K562 (cell line): ENCODE results near the gene INPP5D. TPM values are rescaled to one million over a fixed set of nuclear protein-coding genes. Genes with fewer than 3 reads are reported as not detected.

Experiments used
- ATAC-seq: fragments of 200-7000 bp; cut with Tn5 transposase; 3 replicates; pipeline ENCODE4 v1.9.1; 2020; ENCODE audit warnings: moderate library complexity
- BruUV-seq: library from RNA; stranded (reverse); fragments of 400-500 nt; replicated peaks from 2 replicates; lab custom pipeline; 2021; lab: Mats Ljungman, UMichigan
- CTCF ChIA-PET: fragments of 300-600 bp; formaldehyde crosslinking; extraction: SDS; loops from one replicate; lab custom pipeline; 2021; ENCODE audit warnings: low intra/inter-chr PET ratio; lab: Yijun Ruan, JAX
- POLR2A ChIA-PET: fragments of 300-600, 350-650 bp; sonication (Branson Sonifier 250); formaldehyde crosslinking; extraction: SDS; loops from one replicate; lab custom pipeline; 2021; ENCODE audit warnings: antibody characterized with exemption, inconsistent platforms; lab: Yijun Ruan, JAX
- DNase-seq, 4 experiments: peaks; one replicate each; pipeline versions ENCODE4 v3.0.0 to v3.0.0-alpha.2; 2011 to 2018; ENCODE audit warnings: low spot score in 3 of 4, mixed read lengths in 3 of 4; ENCODE audit errors: extremely low read depth in 1 of 4
- FAIRE-seq: peaks from 2 replicates; lab custom pipeline; 2011; peaks lifted over from hg19 to GRCh38; lab: Jason Lieb, UNC
- H2AFZ ChIP-seq: 2 replicates; pipeline ENCODE4 v1.6.0; 2011; ENCODE audit warnings: low read depth, low read length, control low read depth, inconsistent platforms
- H3K27ac ChIP-seq: fragments of 200-600 bp; 3 replicates; pipeline ENCODE4 v1.8.0; 2011; ENCODE audit warnings: low read depth, mild to moderate bottlenecking, control low read depth, inconsistent platforms, low read length, moderate library complexity, mixed read lengths; ENCODE audit errors: extremely low read depth
- H3K27me3 ChIP-seq, 2 experiments: fragments of 300-600 bp in 1 of 2; 2 replicates in 1 of 2; 3 replicates in 1 of 2; pipeline versions ENCODE4 v1.6.0 to v1.8.0; 2011; ENCODE audit warnings: inconsistent platforms in 2 of 2, low read length in 2 of 2, mild to moderate bottlenecking in 1 of 2, mixed read lengths in 1 of 2, moderate library complexity in 1 of 2; ENCODE audit not compliant: control insufficient read depth in 2 of 2, insufficient read depth in 2 of 2
- H3K36me3 ChIP-seq: fragments of 300-600 bp; 3 replicates; pipeline ENCODE4 v1.8.0; 2011; ENCODE audit warnings: mild to moderate bottlenecking, low read length, inconsistent platforms; ENCODE audit not compliant: control insufficient read depth, insufficient read depth
- H3K4me1 ChIP-seq, 2 experiments: fragments of 200-600 bp in 1 of 2; replicated peaks in 1 of 2; 2 replicates in 1 of 2; 3 replicates in 1 of 2; pipeline versions ENCODE4 v1.5.1 to v1.8.0; 2011; ENCODE audit warnings: inconsistent platforms in 2 of 2, low read length in 2 of 2, mild to moderate bottlenecking in 1 of 2, mixed read lengths in 1 of 2, moderate library complexity in 1 of 2; ENCODE audit not compliant: control insufficient read depth in 2 of 2, insufficient read depth in 2 of 2
- H3K4me2 ChIP-seq: 2 replicates; pipeline ENCODE4 v1.6.1; 2011; ENCODE audit warnings: low read length, control low read depth, inconsistent platforms, mixed read lengths; ENCODE audit not compliant: insufficient read depth
- H3K4me3 ChIP-seq: fragments of 200-600 bp; sonication (generic), shearing (Covaris generic); 2 replicates; pipeline ENCODE4 v1.5.1; 2016; ENCODE audit warnings: control low read depth, inconsistent platforms
- H3K79me2 ChIP-seq: fragments of 200-600 bp; 3 replicates; pipeline ENCODE4 v1.8.0; 2011; ENCODE audit warnings: low read length, inconsistent platforms; ENCODE audit not compliant: control insufficient read depth, insufficient read depth
- H3K9ac ChIP-seq, 2 experiments: 2 replicates each; pipeline versions ENCODE4 v1.6.0 to v1.6.1; 2011; ENCODE audit warnings: low read depth in 2 of 2, low read length in 2 of 2, control low read depth in 1 of 2, inconsistent platforms in 1 of 2, mild to moderate bottlenecking in 1 of 2, mixed read lengths in 1 of 2; ENCODE audit not compliant: insufficient read depth in 1 of 2
- H3K9me1 ChIP-seq: one replicate; pipeline ENCODE4 v1.6.0; 2011; ENCODE audit warnings: inconsistent platforms, mild to moderate bottlenecking, low read length, moderate library complexity; ENCODE audit not compliant: control insufficient read depth, insufficient read depth
- H3K9me3 ChIP-seq: replicated peaks from 2 replicates; pipeline ENCODE4 v1.5.1; 2011; ENCODE audit warnings: low read depth, low read length, inconsistent platforms; ENCODE audit not compliant: control insufficient read depth, insufficient read depth
- H4K20me1 ChIP-seq: replicated peaks from 2 replicates; pipeline ENCODE4 v1.6.1; 2011; ENCODE audit warnings: low read length, inconsistent platforms, mixed read lengths; ENCODE audit not compliant: control insufficient read depth, insufficient read depth
- ARID1B ChIP-seq: fragments of 450-650 bp; IDR thresholded peaks from 2 replicates; pipeline ENCODE4 v1.6.1; 2016; ENCODE audit warnings: antibody characterized with exemption, mild to moderate bottlenecking, inconsistent platforms
- CEBPG ChIP-seq, 3 experiments: fragments of 200-800 bp in 1 of 3; sonication (Bioruptor generic) in 1 of 3; sonication (generic) in 1 of 3; formaldehyde crosslinking in 1 of 3; IDR thresholded peaks in 2 of 3; conservative IDR thresholded peaks in 1 of 3; 2 replicates each; pipeline versions ENCODE4 v1.6.1 to v1.8.0; 2016 to 2022; ENCODE audit warnings: missing compliant biosample characterization in 2 of 3, missing genetic modification characterization in 2 of 3, mild to moderate bottlenecking in 1 of 3, missing genetic modification reagents in 1 of 3
- HDAC6 ChIP-seq: IDR thresholded peaks from 2 replicates; pipeline ENCODE4 v1.6.1; 2012; ENCODE audit warnings: low read depth, mild to moderate bottlenecking, control low read depth, inconsistent platforms, low read length, moderate library complexity
- ILK ChIP-seq: fragments of 450-650 bp; IDR thresholded peaks from 2 replicates; pipeline ENCODE4 v1.6.1; 2016; ENCODE audit warnings: missing genetic modification characterization, low read depth, mild to moderate bottlenecking, missing compliant biosample characterization, moderate library complexity, borderline replicate concordance
- MEF2D ChIP-seq: conservative IDR thresholded peaks from 2 replicates; pipeline ENCODE4 v1.6.1; 2016; ENCODE audit warnings: low read depth, missing genetic modification characterization, missing compliant biosample characterization
- MYNN ChIP-seq, 2 experiments: sonication (generic); formaldehyde crosslinking in 1 of 2; IDR thresholded peaks; 2 replicates each; pipeline versions ENCODE4 v1.5.0 to v1.6.1; 2016 to 2020; ENCODE audit warnings: antibody characterized with exemption in 1 of 2, missing genetic modification reagents in 1 of 2
- PRMT5 ChIP-seq: sonication (generic); formaldehyde crosslinking; IDR thresholded peaks from 2 replicates; pipeline ENCODE4 v1.5.0; 2020; ENCODE audit warnings: missing genetic modification reagents
- SIRT6 ChIP-seq: IDR thresholded peaks from one replicate; pipeline ENCODE4 v1.6.1; 2012; ENCODE audit warnings: low read depth, mild to moderate bottlenecking, control low read depth, inconsistent platforms, low read length, moderate library complexity
- SMAD3 ChIP-seq: fragments of 450-650 bp; formaldehyde crosslinking; conservative IDR thresholded peaks from 2 replicates; pipeline ENCODE4 v1.4.0; 2020; ENCODE audit warnings: mild to moderate bottlenecking
- STAG1 ChIP-seq: sonication (generic); formaldehyde crosslinking; IDR thresholded peaks from 2 replicates; pipeline ENCODE4 v1.5.0; 2020; ENCODE audit warnings: missing genetic modification reagents, borderline replicate concordance
- TBL1XR1 ChIP-seq, 2 experiments: IDR thresholded peaks; 2 replicates each; pipeline ENCODE4 v1.6.1; 2012; ENCODE audit warnings: improper control_type of control experiment in 2 of 2, low read length in 2 of 2, mild to moderate bottlenecking in 1 of 2
- ZNF212 ChIP-seq: fragments of 450-650 bp; formaldehyde crosslinking; IDR thresholded peaks from 2 replicates; pipeline ENCODE4 v1.4.0; 2020; ENCODE audit warnings: mild to moderate bottlenecking
- ZNF408 ChIP-seq: fragments of 250-450 bp; sonication (Bioruptor Pico); IDR thresholded peaks from 2 replicates; pipeline ENCODE4 v1.4.0; 2020; ENCODE audit warnings: low read depth, mild to moderate bottlenecking, moderate library complexity
- ZNF41 ChIP-seq: fragments of 250-450 bp; sonication (Bioruptor Pico); conservative IDR thresholded peaks from 2 replicates; pipeline ENCODE4 v1.4.0; 2020; ENCODE audit warnings: mild to moderate bottlenecking
- ZNF589 ChIP-seq: fragments of 200-800 bp; sonication (Bioruptor generic); IDR thresholded peaks from 2 replicates; pipeline ENCODE4 v1.6.1; 2016; ENCODE audit warnings: low read depth, missing genetic modification characterization, missing compliant biosample characterization
- ZNF77 ChIP-seq: fragments of 250-450 bp; sonication (Bioruptor Pico); IDR thresholded peaks from 2 replicates; pipeline ENCODE4 v1.5.0; 2020
- WGBS: fragments of 100-300 bp; shearing (Covaris generic); methylation state at CpG from one replicate; pipeline ENCODE4 v1.1.6; 2016; ENCODE audit warnings: low coverage, mixed read lengths; ENCODE audit not compliant: insufficient coverage; ENCODE audit errors: missing lambda C conversion rate; 5-methylcytosine and 5-hydroxymethylcytosine counted together
- in situ Hi-C: fragments of 300-500 bp; cut with MboI; formaldehyde crosslinking; loops from 4 replicates; pipeline ENCODE4 v1.15.0; 2018; ENCODE audit warnings: inconsistent platforms, mixed read lengths
- intact Hi-C: fragments of 100-400 bp; cut with micrococcal nuclease; formaldehyde crosslinking; loops from 2 replicates; pipeline ENCODE4 v1.14.2; 2022
- polyA plus RNA-seq, 8 experiments: library from polyadenylated mRNA; depleted of rRNA in 4 of 8; stranded (reverse) in 5 of 8; unstranded in 3 of 8; fragments of >200 nt; fragmentation: Nextera tagmentation in 2 of 8; fragmentation: Illumina TruSeq in 1 of 8; extraction: Ambion mirVana in 2 of 8; extraction: Trizol in 1 of 8; gene quantifications; 2 replicates each; pipeline versions ENCODE4 v1.2.1 to v1.2.3, GENCODE V29; 2011 to 2014; ENCODE audit warnings: inconsistent platforms in 1 of 8, missing spikeins in 1 of 8
- total RNA-seq, 7 experiments: library from RNA; depleted of rRNA in 6 of 7; stranded (reverse); fragments of >200 nt in 6 of 7; fragmentation: Illumina TruSeq in 2 of 7; extraction: Trizol in 2 of 7; gene quantifications; 2 replicates each; pipeline versions ENCODE4 v1.2.1 to v1.2.3, GENCODE V29; 2011 to 2021; ENCODE audit warnings: low replicate concordance in 1 of 7
- TF ChIP-seq, protein P1 (sequence below): IDR thresholded peaks from 2 replicates; pipeline ENCODE4 v1.6.1; 2016; ENCODE audit warnings: missing genetic modification characterization, missing compliant biosample characterization
- TF ChIP-seq, protein P2 (sequence below): fragments of 250-450 bp; sonication (Bioruptor Pico); IDR thresholded peaks from 2 replicates; pipeline ENCODE4 v1.5.1; 2021; ENCODE audit warnings: mild to moderate bottlenecking

Gene INPP5D
- total and polyA plus RNA-seq, 9 of the 15 experiments (the other 6 are each of a cell fraction or from before 2014, with no cell fraction given) = 0.55 to 6.2 (median 2.2) TPM

DNA sequence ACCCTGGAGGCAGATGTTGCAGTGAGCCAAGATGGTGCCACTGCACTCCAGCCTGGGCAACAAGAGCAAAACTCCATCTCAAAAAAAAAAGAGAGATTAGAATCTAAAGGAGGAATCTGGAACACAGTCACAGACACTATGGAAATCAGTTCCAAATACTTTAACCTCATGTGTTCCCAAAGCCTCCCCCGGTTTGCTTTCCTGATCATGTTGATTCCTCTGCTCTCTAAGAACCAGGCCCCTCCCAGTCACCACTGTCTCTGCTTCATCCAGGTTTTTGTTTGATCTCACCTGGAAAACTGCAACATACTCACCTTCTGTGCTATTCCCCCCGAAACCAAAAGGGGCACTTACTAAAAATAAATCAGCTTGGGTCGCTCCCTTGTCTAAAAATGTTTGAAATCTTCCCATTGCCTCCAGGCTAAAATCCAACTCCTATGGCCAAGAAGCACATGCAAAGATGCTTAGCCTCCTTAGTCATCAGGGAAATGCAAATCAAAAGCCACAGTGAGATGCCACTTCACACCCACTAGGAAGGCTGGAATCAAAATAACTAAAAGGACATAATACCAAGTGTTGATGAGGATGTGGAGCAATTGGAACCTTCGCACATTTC, 33.8 kb upstream of the INPP5D start:
- FAIRE-seq (no peak), DNase-seq (no peak), ATAC-seq (no peak)
- Histone ChIP-seq H3K27me3 (0 out of 5 replicates have a peak, but pooled peaks cover 0 to 5% of the 10 kb centered on the region in 2 experiments), H2AFZ (no peak overlapping the region), H3K9me1 (no peaks in the 10 kb centered on the region), H3K9ac (no peak overlapping the region), H3K4me1 (peaks cover 0 to 10% of the 10 kb centered on the region in 2 experiments; a peak in 3 of 5 replicates), H3K79me2 (no peaks in the 10 kb centered on the region), H3K9me3 (no peaks in the 10 kb centered on the region), H3K4me2 (no peak overlapping the region), H4K20me1 (no peaks in the 10 kb centered on the region), H3K4me3 (no peak overlapping the region), H3K36me3 (no peaks in the 10 kb centered on the region), H3K27ac (no peak overlapping the region)
- ChIA-PET CTCF (no interaction called here), POLR2A (no interaction called here)
- 3% methylated on average over 4 of the region's 4 CpGs for WGBS
- in situ Hi-C loops = no loop called here
- BruUV-seq = no TSS peak
- intact Hi-C loops = loop anchor here (10.0 kb wide), 2 partner anchors 172 to 422 kb away; no protein-coding TSS in a partner anchor
- TF ChIP-seq SIRT6 (no peak), ZNF212 (CRISPR knock-in tag) (no peak), MEF2D (no peak), CEBPG (CRISPR knock-in tag; IDR thresholded peaks at IDR 0.05) (no peak), CEBPG (tag; conservative IDR thresholded peaks at IDR 0.05 in 1 of 2, IDR thresholded peaks at IDR 0.05 in 1 of 2) (no peak), ILK (no peak), SMAD3 (CRISPR knock-in tag) (no peak), TBL1XR1 (IDR thresholded peaks at IDR 0.05; ENCODE audit: low read length in 2 of 2) (no peak), PRMT5 (no peak), ZNF41 (no peak), MYNN (IDR thresholded peaks at IDR 0.05) (no peak), MYNN (CRISPR knock-in tag; IDR thresholded peaks at IDR 0.05) (no peak), STAG1 (CRISPR knock-in tag) (no peak), ZNF589 (CRISPR knock-in tag) (no peak), ZNF77 (CRISPR knock-in tag) (no peak), ARID1B (no peak), ZNF408 (CRISPR knock-in tag) (no peak), HDAC6 (no peak)
- TF ChIP-seq, protein P1, sequence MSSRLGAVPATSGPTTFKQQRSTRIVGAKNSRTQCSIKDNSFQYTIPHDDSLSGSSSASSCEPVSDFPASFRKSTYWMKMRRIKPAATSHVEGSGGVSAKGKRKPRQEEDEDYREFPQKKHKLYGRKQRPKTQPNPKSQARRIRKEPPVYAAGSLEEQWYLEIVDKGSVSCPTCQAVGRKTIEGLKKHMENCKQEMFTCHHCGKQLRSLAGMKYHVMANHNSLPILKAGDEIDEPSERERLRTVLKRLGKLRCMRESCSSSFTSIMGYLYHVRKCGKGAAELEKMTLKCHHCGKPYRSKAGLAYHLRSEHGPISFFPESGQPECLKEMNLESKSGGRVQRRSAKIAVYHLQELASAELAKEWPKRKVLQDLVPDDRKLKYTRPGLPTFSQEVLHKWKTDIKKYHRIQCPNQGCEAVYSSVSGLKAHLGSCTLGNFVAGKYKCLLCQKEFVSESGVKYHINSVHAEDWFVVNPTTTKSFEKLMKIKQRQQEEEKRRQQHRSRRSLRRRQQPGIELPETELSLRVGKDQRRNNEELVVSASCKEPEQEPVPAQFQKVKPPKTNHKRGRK = no peak
- TF ChIP-seq, protein P2, sequence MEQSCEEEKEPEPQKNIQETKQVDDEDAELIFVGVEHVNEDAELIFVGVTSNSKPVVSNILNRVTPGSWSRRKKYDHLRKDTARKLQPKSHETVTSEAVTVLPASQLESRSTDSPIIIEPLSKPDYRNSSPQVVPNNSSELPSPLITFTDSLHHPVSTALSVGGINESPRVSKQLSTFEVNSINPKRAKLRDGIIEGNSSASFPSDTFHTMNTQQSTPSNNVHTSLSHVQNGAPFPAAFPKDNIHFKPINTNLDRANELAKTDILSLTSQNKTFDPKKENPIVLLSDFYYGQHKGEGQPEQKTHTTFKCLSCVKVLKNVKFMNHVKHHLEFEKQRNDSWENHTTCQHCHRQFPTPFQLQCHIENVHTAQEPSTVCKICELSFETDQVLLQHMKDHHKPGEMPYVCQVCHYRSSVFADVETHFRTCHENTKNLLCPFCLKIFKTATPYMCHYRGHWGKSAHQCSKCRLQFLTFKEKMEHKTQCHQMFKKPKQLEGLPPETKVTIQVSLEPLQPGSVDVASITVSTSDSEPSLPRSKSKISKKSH (CRISPR knock-in tag) = no peak
